ENCODE results near the gene NMNAT3.

The NMNAT3 gene

GRCh38 chr3:139578783-139579182 is 99.0 kb downstream of the NMNAT3 start:
- DNase-seq (ENCODE audit: low spot score): no peak

- DNase-seq (ENCODE audit: low spot score): no peak
Observed at GRCh38 chr3:139577909-139578308, 99.9 kb downstream of the NMNAT3 start.

GRCh38 chr3:139577346-139577745 is 100.4 kb downstream of the NMNAT3 start:
- no peak for DNase-seq (ENCODE audit: low spot score)

GRCh38 chr3:139574026-139574947 is 103.5 kb downstream of the NMNAT3 start:
- no peak for DNase-seq (ENCODE audit: low spot score)

GRCh38 chr3:139572847-139573672 is 104.7 kb downstream of the NMNAT3 start:
- no peak for DNase-seq (ENCODE audit: low spot score)

GRCh38 chr3:139571711-139572110 is 106.1 kb downstream of the NMNAT3 start:
- DNase-seq (ENCODE audit: low spot score): no peak

GRCh38 chr3:139564294-139564861 is 113.4 kb downstream of the NMNAT3 start:
- no peak for DNase-seq (ENCODE audit: low spot score)

GRCh38 chr3:139561959-139562676 is 115.7 kb downstream of the NMNAT3 start:
- peak; percentile 26 for DNase-seq (ENCODE audit: low spot score)

- no peak for DNase-seq (ENCODE audit: low spot score)
Observed at GRCh38 chr3:139561255-139561817, 116.4 kb downstream of the NMNAT3 start.

GRCh38 chr3:139560411-139560810 is 117.4 kb downstream of the NMNAT3 start:
- no peak for DNase-seq (ENCODE audit: low spot score)

GRCh38 chr3:139559541-139559940 is 118.2 kb downstream of the NMNAT3 start:
- no peak for DNase-seq (ENCODE audit: low spot score)

GRCh38 chr3:139558351-139559266 is 119.2 kb downstream of the NMNAT3 start:
- DNase-seq (ENCODE audit: low spot score): no peak

- no peak for DNase-seq (ENCODE audit: low spot score)
Observed at GRCh38 chr3:139557041-139557440, 120.7 kb downstream of the NMNAT3 start.

- DNase-seq (ENCODE audit: low spot score): no peak
Observed at GRCh38 chr3:139555249-139555648, 122.5 kb downstream of the NMNAT3 start.

- DNase-seq (ENCODE audit: low spot score): no peak
Observed at GRCh38 chr3:139554628-139555027, 123.1 kb downstream of the NMNAT3 start.

- DNase-seq (ENCODE audit: low spot score): no peak
Observed at GRCh38 chr3:139552632-139553365, 125.0 kb downstream of the NMNAT3 start.

GRCh38 chr3:139548801-139549200 is 129.0 kb downstream of the NMNAT3 start:
- DNase-seq (ENCODE audit: low spot score): no peak

- no peak for DNase-seq (ENCODE audit: low spot score)
Observed at GRCh38 chr3:139547666-139548065, 130.1 kb downstream of the NMNAT3 start.

GRCh38 chr3:139546772-139547171 is 131.0 kb downstream of the NMNAT3 start:
- DNase-seq (ENCODE audit: low spot score): no peak
